Neural cell (in vitro differentiated cells): ENCODE measurements around the gene ITGA8. TPM values are rescaled to one million over a fixed set of nuclear protein-coding genes. Genes with fewer than 3 reads are reported as not detected.

Experiments
- H2AFZ ChIP-seq: fragments of 200-600, 300-800 bp; sonication (generic), shearing (Covaris generic); 2 replicates; pipeline ENCODE4 v1.6.0; 2014; ENCODE audit warnings: low read depth, mild to moderate bottlenecking, antibody characterized with exemption, low read length, moderate library complexity
- H3F3A ChIP-seq: fragments of 200-600 bp; shearing (Covaris generic); 2 replicates; pipeline ENCODE4 v1.6.1; 2016; ENCODE audit warnings: mild to moderate bottlenecking, moderate library complexity, mixed read lengths, antibody characterized with exemption, low read length; ENCODE audit not compliant: insufficient read depth, poor library complexity, severe bottlenecking
- H3K27ac ChIP-seq: fragments of 200-600, 300-800 bp; sonication (generic), shearing (Covaris generic); 2 replicates; pipeline ENCODE4 v1.5.1; 2014; ENCODE audit warnings: mild to moderate bottlenecking, low read length, moderate library complexity
- H3K27me3 ChIP-seq: fragments of 300-800, 200-600 bp; sonication (generic), shearing (Covaris generic); 2 replicates; pipeline ENCODE4 v1.6.0; 2014; ENCODE audit warnings: mild to moderate bottlenecking, low read depth, low read length, moderate library complexity; ENCODE audit not compliant: insufficient read depth
- H3K36me3 ChIP-seq: fragments of 300-800, 200-600 bp; sonication (generic), shearing (Covaris generic); 2 replicates; pipeline ENCODE4 v1.5.1; 2014; ENCODE audit warnings: mild to moderate bottlenecking, antibody characterized with exemption, low read length, moderate library complexity; ENCODE audit not compliant: insufficient read depth
- H3K4me2 ChIP-seq: fragments of 300-800, 200-600 bp; sonication (generic), shearing (Covaris generic); 2 replicates; pipeline ENCODE4 v1.6.0; 2014; ENCODE audit warnings: mild to moderate bottlenecking, low read length
- H3K4me3 ChIP-seq: fragments of 300-800, 200-600 bp; sonication (generic), shearing (Covaris generic); 2 replicates; pipeline ENCODE4 v1.5.1; 2014; ENCODE audit warnings: mild to moderate bottlenecking, low read length, moderate library complexity
- H3K79me2 ChIP-seq: fragments of 200-600 bp; shearing (Covaris generic); replicated peaks from 2 replicates; pipeline ENCODE4 v1.6.0; 2014; ENCODE audit warnings: mild to moderate bottlenecking, low read length, moderate library complexity; ENCODE audit not compliant: insufficient read depth
- H3K9ac ChIP-seq: fragments of 300-800, 200-600 bp; sonication (generic), shearing (Covaris generic); 2 replicates; pipeline ENCODE4 v1.6.1; 2016; ENCODE audit warnings: mild to moderate bottlenecking, low read length, mixed read lengths
- H3K9me2 ChIP-seq: fragments of 200-600 bp; shearing (Covaris generic); 2 replicates; pipeline ENCODE4 v1.6.1; 2016; ENCODE audit warnings: mild to moderate bottlenecking, low read length, mixed read lengths; ENCODE audit not compliant: insufficient read depth
- H3K9me3 ChIP-seq: fragments of 200-600, 300-800 bp; sonication (generic), shearing (Covaris generic); 2 replicates; pipeline ENCODE4 v1.6.1; 2016; ENCODE audit warnings: mild to moderate bottlenecking, mixed run types, low read length, moderate library complexity, mixed read lengths
- H4K20me1 ChIP-seq: fragments of 200-600 bp; shearing (Covaris generic); 2 replicates; pipeline ENCODE4 v1.6.1; 2016; ENCODE audit warnings: mild to moderate bottlenecking, mixed run types; ENCODE audit not compliant: insufficient read depth
- CTCF ChIP-seq: fragments of 450-650 bp; IDR thresholded peaks from 2 replicates; pipeline ENCODE4 v1.5.1; 2014; ENCODE audit warnings: antibody characterized with exemption, mild to moderate bottlenecking, moderate library complexity; ENCODE audit not compliant: poor library complexity, severe bottlenecking
- EP300 ChIP-seq: fragments of 450-650 bp; conservative IDR thresholded peaks from 2 replicates; pipeline ENCODE4 v1.6.1; 2014; ENCODE audit warnings: antibody characterized with exemption, mild to moderate bottlenecking, moderate library complexity; ENCODE audit not compliant: poor library complexity, severe bottlenecking
- EZH2 ChIP-seq: fragments of 200-600, 300-800 bp; shearing (Covaris generic), sonication (generic); IDR thresholded peaks from 2 replicates; pipeline ENCODE4 v1.6.1; 2014; ENCODE audit warnings: antibody characterized with exemption, low read length, borderline replicate concordance, mild to moderate bottlenecking; ENCODE audit not compliant: insufficient read depth, poor library complexity, severe bottlenecking
- MXI1 ChIP-seq: fragments of 450-650 bp; conservative IDR thresholded peaks from 2 replicates; pipeline ENCODE4 v1.6.1; 2014; ENCODE audit warnings: antibody characterized with exemption, mild to moderate bottlenecking; ENCODE audit not compliant: poor library complexity, severe bottlenecking
- POLR2AphosphoS5 ChIP-seq: IDR thresholded peaks from 2 replicates; pipeline ENCODE4 v1.6.1; 2012
- RAD21 ChIP-seq: fragments of 450-650 bp; conservative IDR thresholded peaks from 2 replicates; pipeline ENCODE4 v1.6.1; 2014; ENCODE audit warnings: antibody characterized with exemption, mild to moderate bottlenecking, moderate library complexity
- REST ChIP-seq: IDR thresholded peaks from 2 replicates; pipeline ENCODE4 v1.6.1; 2012; ENCODE audit warnings: borderline replicate concordance
- SMC3 ChIP-seq: fragments of 450-650 bp; conservative IDR thresholded peaks from 2 replicates; pipeline ENCODE4 v1.6.1; 2014; ENCODE audit warnings: antibody characterized with exemption, mild to moderate bottlenecking, moderate library complexity; ENCODE audit not compliant: poor library complexity
- TAF1 ChIP-seq: IDR thresholded peaks from 2 replicates; pipeline ENCODE4 v1.6.1; 2012; ENCODE audit warnings: low read depth
- polyA plus RNA-seq: library from polyadenylated mRNA; depleted of rRNA; stranded (reverse); fragments of >200 nt; gene quantifications from 2 replicates; pipeline ENCODE4 v1.2.3, GENCODE V29; 2014

ITGA8 gene
- polyA plus RNA-seq, 1 donor from 2014 or later: 0.11 TPM

- Histone ChIP-seq H3F3A (no peaks in the 10 kb centered on the region), H3K4me2 (no peak overlapping the region), H3K27me3 (no peaks in the 10 kb centered on the region), H3K4me3 (no peak overlapping the region), H3K79me2 (no peaks in the 10 kb centered on the region), H2AFZ (no peak overlapping the region), H3K36me3 (no peaks in the 10 kb centered on the region), H3K9ac (no peak overlapping the region), H3K27ac (no peak overlapping the region), H4K20me1 (no peaks in the 10 kb centered on the region), H3K9me2 (no peaks in the 10 kb centered on the region), H3K9me3 (no peaks in the 10 kb centered on the region)
- TF ChIP-seq MXI1: no peak
- TF ChIP-seq REST: no peak
Measured at GRCh38 chr10:15491856-15492642, 227.7 kb downstream of the ITGA8 start.

- Histone ChIP-seq H3K4me2 (no peak overlapping the region), H3K4me3 (no peak overlapping the region), H3K9me3 (no peaks in the 10 kb centered on the region), H3K9me2 (no peaks in the 10 kb centered on the region), H3K27ac (no peak overlapping the region), H3K36me3 (no peaks in the 10 kb centered on the region), H3K79me2 (no peaks in the 10 kb centered on the region), H3K9ac (no peak overlapping the region), H3K27me3 (no peaks in the 10 kb centered on the region), H2AFZ (no peak overlapping the region), H4K20me1 (no peaks in the 10 kb centered on the region), H3F3A (no peaks in the 10 kb centered on the region)
- no peak for TF ChIP-seq MXI1
- TF ChIP-seq SMC3: no peak
- no peak for TF ChIP-seq POLR2AphosphoS5
- TF ChIP-seq EZH2: no peak
- TF ChIP-seq RAD21: no peak
- TF ChIP-seq EP300: no peak
- no peak for TF ChIP-seq CTCF
- no peak for TF ChIP-seq TAF1
Measured at GRCh38 chr10:15489431-15489830, 230.3 kb downstream of the ITGA8 start.
